ELR (cell line): ENCODE measurements around the gene SYNJ2.
A peak's percentile ranks its signal among the peaks of the same experiment; 100 is the strongest.
"Not testable (repeated sequence)": the region's sequence is repeated elsewhere in the genome, so short reads cannot be mapped to it uniquely, and the experiment has no call there.

Source experiments
- DNase-seq: peaks from one replicate; pipeline ENCODE4 v3.0.0-alpha.2; 2015; ENCODE audit warnings: low read depth

The SYNJ2 gene

DNA sequence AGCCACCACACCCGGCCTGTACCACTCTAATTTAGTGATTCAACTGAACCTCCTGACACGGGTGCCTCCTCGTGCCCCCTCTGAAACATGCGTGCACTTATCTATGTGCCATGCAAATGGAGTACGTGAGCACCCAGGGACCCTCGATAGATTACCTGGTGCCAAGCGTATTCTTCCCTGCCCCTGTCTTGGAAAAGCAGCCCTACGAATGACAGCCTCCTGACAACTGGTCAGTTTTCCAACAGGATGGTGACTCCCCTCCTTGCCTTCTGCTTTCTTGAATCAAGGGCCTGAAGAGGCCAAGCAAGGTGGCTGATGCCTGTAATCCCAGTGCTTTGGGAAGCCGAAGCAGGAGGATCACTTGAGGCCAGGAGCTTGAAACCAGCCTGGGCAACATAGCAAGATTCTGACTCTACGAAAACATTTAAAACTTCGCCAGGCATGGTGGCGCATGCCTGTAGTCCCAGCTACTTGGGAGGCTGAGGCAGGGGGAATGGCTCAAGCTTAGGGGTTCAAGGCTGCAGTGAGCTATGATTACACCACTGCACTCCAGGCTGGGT lies 25.4 kb upstream of the SYNJ2 start:
- DNase-seq: no peak

DNA sequence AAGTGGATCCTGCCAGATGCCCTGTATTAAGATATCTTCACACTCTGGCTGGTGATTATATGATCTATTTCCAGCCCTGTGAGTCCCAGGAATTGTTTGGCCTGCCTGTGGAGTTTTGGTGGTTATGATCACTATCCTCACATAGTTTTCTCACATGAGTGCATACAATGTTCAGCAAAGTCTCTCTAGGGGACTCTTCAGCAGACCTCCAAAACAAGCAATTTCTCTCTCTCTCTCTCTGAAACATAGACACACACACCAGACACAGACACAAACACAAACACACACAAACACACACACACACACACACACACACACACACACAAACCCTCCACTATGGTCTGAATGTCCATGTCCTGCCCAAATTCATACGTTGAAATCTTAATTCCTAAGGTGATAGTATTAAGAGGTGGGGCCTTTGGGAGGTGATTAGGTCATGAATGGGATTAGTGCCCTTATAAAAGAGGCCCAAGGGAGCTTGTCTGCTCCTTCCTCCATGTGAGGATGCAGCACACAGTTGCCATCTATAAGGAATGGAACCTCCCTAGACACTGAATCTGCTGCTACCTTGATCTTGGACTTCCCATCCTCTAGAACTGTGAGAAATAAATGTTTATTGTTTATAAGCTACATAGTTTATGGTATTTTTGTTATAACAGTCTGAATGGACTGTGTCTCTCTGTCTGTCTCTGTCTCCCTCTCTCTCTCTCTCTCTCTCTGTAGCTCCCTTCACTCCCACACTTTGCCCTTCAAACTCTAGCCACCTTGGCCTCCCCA lies 22.0 kb upstream of the SYNJ2 start:
- no peak for DNase-seq

DNA sequence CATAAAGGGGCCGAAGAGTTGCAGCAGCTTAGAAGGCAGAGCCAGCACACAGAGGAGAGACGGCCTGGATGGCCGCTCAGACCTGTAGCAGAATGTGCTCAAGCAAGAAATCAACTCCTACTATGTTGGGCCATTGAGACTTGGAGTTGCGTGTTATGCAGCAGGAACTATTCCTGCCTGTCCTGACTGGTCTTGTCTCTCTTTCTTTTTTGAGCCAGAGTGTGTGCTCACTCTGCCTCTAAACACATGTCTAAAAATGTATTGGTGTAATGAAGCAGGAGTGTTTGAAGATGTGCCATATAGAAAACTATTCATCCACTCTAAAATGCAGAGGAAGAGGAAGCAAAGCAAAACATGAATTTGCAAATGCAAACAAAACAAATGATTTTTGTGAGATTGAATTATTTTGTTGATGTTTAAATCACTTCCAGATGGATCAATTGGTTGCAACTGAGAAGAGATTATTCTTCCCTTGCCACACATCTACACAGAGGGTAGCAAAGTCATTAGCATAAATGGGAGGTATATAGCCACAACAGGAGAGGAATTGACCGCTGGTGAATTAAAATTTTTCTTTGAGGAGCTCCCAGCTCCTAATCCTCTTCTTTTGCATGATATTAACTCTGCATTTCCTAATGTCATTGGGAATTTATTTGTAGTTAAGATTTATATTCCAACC lies 20.4 kb upstream of the SYNJ2 start:
- DNase-seq: no peak

DNA sequence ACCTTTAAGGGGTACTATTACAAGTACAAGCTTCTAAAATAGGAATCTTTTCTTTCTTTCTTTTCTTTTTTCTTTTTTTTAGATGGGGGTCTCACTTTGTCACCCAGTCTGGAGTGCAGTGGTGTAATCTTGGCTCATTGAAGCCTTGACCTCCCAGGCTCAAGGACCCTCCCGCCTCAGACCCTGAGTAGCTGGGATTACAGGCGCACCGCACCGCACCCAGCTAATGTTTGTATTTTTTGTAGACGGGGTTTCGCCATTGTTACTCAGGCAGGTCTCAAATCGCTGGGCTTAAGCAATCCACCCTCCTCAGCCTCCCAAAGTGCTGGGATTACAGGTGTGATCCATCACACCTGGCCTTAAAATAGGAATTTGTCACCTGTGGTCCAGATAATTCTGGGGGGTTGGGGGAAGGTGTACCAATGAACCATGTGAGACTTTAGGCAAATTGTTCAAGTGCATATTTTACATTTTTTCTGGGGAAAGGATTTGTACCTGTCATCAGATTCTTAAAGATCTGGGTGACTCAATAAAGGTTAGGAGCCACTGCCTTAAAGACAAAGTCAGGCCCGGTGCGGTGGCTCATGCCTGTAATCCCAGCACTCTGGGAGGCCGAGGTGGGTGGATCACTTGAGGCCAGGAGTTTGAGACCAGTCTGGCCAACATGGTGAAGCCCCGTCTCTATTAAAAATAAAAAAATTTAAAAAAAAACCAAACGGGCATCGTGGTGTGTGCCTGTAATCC lies 19.7 kb upstream of the SYNJ2 start:
- no peak for DNase-seq

DNA sequence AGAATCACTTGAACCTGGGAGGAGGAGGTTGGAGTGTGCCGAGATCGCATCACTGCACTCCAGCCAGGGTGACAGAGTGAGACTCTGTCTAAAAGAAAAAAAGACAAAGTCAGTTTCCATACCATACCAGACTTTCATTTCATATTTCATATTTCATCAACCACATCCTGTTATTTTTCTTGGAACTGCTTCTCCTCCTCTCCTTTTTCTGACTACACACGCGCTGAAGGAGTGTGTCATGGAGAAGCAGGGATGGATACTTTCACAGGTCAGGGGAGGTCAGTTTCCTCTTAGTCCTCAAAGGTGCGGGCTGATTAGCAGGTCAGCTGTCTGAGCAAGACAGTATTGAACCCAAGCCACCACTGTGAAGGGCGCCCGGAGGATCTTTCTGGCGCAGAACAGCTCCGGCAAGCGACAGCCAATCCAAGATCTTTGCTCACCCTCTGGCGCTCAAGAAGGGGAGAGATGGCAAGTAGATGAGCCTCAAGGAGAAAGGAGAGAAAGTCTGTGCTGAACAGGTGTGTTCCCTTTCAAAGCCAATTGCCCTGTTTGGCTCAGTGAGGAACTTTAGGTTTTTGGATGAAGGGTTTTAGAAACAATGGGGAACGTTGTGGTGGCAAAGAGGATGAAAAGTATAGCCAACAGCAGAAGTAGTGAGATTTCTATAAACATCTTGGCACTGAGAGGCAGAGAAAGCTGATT lies 18.9 kb upstream of the SYNJ2 start:
- peak; percentile 63 for DNase-seq

DNA sequence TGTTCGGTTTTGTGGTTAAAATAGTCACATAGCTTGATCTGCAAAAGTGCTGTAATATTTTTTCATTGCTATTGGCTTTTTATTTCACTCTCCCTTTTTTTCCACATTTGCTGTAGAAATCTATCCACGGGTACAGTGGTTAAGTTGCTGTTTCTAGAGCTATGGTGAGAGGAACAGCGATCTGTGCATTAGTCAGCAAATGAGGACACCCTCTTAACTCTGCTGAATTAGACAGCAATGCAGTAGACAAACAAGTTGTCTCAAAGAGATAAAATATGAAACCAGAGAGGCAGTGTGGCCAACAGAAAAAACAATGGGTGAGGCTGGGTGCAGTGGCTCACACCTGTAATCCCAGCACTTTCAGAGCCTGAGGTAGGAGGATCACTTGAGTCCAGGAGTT lies 17.6 kb upstream of the SYNJ2 start:
- DNase-seq: no peak

DNA sequence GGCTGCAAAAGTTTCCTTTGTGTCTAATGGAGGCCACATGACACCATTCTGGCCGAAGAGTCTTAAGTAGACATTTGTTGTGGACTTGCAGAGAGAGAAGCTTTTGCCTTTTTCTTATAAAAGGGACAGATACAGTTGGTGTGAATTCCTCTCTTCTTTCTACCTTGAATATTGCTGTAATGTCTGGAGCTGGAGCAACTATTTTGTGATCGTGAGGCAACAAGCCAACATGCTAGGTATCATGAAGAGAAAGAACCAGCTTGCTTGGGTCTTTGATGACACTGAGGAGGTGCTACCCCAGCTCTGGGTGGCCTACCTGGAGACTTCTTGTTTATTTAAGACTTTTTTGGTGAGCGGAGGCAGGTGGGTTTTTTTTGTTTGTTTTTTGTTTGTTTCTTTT lies 16.3 kb upstream of the SYNJ2 start:
- no peak for DNase-seq

DNA sequence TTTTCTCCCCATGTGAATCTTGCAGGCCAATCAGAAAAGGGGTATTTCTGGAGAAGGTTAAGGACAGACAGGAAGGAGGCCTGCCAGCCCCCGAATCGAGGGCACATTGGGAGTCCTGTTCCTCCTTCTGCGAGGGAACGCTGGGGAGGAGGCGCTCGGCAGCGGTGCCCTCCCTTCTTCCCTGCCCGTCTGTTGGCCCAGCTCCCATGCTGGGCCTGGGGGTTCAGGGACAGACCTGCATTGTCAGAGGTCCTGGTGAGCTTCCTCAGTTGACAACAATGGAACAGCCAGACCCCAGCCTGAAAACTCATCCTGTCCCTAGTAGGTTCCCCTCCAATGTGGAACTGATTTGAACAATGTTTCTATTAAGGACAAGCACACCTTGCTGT lies 15.1 kb upstream of the SYNJ2 start:
- no peak for DNase-seq

DNA sequence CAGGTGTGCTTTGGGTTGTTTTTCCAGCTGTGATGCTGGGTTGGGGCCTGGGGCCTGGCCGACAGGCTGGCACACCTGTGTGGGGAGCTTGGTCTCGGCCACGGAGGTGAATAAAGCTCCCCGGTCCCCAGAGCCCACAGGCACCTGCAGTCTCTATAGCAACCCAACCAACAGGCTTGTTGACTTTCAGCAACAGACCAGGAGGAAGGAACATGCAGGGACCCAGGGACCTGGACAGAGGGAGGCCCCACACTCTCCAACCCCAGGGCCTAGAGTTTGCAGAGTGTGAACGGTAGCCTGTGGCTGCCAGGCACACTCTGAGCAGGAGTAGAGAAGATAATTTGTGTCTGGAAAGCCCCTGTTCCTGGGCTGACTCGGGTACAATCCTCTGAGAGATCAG lies 14.6 kb upstream of the SYNJ2 start:
- no peak for DNase-seq

DNA sequence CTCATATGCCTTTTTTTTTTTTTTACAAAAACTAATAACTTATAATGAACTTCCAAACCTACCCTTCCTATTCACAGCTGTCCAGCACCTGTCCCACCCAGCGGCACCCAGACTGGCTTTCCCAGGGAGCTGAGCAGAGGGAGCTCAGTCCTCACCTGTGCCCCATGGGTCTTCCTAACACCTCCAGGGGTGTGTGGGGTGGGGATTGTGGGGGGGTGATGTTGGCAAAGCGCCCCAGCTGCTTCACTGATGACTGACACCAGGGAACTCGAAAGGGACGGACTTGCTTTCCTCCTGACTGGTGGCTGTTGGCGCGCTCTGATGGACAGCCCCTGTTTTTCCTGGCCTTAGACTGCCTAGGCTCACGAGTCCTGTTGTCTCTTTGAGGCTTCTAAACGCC lies 14.2 kb upstream of the SYNJ2 start:
- no peak for DNase-seq

DNA sequence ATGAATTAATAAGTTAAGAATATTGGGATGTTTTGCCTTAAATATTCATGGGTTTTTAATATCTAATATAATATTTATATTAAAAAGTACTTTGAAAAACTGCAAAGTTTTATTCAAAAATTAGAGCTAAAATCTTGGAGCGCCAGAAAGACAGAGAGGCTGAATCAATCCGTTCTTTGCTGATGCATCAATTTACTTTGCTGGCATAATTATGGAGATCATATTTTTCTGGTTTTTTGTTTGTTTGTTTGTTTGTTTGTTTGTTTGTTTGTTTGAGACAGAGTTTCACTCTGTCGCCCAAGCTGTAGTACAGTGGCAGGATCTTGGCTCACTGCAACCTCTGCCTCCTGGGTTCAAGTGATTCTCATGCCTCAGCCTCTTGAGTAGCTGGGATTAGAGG lies 9.5 kb upstream of the SYNJ2 start:
- DNase-seq: not testable (repeated sequence)

DNA sequence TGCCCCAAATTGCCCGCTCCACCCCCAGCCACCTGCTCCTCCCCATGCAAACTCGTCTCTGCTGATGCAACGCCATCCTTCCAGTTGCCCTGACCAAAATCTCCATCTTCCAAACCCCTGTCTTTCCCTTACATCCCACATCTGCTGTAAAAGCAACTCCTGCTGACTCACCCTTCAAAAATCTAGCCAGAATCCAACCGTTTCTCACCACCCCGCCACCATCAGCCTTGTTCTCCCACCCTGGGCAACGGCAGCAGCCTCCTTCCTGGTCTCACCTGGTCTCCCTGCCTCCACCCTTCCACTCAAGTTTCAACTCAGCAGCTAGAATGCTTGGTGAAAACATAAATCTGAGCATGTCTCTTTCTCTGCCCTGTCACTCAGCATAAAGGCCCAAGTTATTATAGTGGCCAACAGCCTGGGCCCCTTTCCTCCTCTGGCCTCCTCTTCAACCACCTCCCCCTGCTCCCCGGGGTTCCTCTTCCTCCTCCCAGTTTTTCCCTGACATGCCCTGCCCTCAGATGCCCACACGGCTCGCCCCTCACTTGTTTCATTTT lies 7.2 kb upstream of the SYNJ2 start:
- peak; percentile 80 for DNase-seq

DNA sequence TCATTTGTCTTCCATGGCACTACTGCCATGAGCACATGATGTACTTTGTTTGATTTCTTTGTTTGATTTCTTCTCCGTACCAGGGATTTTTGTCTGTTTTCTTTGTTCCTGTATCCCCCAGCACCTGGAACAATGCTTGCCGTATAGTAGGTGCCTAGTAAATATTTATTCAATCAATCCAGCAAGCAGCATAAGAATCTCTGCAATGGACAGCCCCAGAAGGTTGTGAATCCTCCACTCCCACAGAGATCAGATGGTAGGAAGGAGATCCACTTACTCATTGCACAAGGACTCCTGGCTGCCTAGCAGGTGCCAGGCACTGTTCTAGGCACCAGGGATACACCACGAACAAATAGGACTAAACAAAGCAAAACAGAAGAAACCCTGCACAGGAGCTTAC lies 6.7 kb upstream of the SYNJ2 start:
- no peak for DNase-seq

DNA sequence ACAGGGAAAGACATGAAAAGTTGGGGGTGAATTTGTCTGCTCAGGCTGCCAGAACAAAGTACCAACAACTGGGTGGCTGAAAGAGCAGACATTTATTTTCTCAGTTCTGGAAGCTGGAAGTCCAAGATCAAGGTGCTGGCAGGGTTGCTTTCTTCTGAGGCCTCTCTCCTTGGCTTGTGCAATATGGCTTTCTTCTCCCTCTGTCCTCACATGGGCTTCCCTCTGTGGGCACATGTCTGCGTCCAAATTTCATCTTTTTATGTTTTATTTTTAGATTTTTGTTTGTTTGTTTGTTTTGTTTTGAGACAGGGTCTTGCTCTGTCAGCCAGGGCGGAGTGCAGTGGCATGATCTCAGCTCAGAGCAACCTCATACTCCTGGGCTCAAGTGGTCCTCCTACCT lies 6.2 kb upstream of the SYNJ2 start:
- no peak for DNase-seq

DNA sequence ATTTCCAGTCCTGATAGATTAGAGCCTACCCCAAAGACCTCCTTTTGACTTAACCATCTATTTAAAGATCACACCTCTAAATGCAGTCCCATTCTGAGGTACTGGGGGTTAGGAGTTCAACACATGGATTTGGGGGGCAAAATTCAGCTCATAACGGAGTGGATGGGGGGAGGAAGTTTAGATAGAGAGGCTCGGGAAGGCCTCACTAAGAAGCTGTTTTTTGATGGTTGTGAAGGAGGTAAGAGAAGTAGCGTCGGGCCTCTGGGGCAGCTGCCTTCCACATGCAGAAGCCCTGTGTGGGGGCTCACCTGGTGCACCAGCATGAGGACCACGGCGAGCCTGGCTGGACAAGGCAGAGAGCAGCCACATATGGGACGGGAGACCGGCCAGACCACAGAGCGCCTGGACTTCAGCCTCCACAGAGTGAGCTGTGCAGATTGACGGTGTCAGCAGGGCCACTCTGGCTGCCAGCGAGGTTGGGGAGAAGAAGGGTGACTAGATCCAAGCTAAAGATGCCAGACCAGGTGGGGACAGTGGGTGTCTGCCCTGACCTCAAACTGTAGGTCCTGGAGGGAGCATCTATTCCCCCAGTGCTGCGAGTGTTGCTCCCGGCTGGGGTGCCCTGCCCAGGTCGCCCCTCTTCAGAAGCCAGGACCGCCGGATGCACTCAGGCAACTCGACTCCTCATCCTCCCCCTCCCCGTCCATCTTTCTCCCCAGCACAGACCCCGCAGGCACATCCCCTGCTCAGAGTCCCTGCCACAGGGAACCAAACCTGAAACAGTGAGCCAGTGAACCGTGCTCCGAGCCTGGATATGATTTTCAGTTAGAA lies 5.1 kb upstream of the SYNJ2 start:
- no peak for DNase-seq

DNA sequence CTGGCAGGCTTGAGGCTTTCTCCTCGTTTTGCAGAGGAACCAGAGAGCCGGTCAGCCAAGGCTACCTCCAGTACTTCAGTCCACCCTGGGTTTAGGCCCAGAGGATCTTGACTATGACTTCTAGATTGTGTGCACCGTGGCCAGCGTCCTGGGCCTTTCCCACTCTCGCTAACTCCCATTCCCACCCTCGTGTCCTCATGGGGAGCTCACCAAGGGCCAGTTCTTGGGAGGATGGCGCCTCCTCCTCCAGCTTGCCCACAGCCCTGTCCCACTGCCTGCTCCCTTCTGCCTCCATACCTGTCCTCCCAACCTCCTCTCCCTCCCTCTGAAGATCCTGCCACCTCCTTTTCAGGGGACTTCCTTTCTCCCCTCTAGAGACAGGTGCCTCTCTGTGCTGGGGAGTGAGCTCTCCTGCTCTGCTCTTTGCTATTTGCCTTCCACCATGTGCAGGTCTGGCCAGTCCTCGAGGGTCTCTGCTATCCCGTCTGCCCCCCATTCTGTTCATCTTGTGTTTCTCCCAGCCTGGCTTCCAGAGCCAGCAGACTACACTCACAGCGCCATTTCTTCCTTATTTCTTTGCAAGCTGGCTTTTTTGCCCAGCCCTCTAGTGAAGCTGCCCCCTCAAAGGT lies 4.4 kb upstream of the SYNJ2 start:
- no peak for DNase-seq

DNA sequence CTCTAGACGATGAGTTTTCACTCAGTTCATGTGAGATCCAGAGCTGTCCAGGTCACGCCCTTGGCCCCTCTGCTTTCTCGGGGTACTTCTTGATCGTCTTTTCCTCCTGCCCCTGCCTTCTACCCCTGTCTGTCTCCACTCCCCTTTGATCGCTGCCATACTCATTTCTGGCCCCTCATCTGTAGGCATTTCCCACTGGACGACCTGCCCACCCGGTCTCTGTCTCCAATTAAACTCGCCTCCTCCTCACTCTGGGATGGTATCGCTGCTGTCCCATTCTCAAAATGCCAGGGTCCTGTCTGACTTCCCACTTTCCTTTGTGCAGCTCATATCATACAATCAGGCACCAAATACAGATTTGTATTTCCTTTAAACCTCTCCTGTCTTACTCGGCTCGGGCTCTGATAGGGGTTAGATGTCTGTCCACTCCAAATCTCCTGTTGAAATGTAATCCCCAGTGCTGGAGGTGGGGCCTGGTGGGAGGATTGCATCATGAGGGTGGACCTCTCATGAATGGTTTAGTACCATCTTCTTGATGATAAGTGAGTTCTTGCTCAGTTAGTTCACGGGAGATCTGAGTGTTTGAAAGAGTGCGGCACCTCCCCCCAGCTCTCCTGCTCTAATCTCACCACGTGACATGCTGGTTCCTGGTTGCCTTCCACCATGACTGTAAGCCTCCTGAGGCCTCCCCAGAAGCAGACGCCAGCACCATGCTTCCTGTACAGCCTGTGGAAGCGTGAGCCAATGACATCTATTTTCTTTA lies 3.5 kb upstream of the SYNJ2 start:
- DNase-seq: no peak

DNA sequence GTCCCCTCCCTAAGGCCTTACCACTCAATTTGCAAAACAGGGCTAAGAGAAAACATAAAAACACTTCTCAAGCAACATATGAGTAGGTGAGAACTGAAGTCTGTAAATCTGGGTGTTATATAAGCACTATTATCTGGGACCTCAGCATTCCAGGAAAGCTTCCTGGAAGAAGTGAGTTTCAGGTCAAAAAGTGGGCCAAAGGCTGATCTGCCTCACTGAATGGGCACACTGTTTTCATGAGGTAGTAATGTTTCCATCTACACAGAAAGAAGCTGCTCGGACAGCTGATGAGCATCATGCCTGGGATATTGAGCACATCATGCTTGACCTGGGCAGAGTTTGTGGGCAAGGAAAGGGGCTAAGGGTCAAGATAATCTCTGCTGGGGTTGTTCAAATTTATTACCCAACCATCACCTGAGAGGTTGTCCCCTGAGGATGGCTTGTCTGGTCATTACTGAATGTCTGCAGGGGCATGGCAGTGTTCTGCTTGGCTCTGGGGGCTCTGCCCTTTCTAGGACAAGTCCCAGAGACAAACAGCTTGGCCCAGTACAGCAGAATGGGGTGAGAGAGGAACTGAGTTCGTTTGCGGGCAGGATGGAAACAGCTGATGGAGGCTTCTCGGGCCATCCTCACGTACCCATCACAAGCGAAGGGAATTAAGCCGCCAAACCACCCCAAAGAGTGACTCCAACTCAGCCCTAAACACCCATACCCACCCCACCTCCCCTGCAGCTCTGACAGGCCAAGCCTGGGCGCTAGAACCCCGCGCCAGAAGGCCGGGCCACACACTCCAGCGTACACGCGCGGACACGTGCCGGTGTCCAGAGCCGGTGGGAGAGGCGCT lies 1.2 kb upstream of the SYNJ2 start:
- DNase-seq: no peak

DNA sequence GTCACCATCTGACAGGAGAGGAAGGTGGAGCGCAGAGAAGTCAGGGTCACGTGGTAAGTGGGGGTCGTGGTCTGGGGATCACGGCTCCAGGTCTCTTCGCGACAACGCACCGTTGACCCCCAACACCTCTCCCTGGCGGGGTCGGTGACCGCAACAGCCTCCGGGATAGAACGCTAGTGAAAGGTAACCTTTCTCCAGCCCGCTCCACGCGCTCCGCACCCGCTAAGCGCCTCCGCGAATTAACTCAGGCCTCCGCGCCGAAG lies 600 bp upstream of the SYNJ2 start:
- DNase-seq: no peak
